HG03108 (cell line): ENCODE data around the gene CBLN3.

Experiments
- ATAC-seq: cut with Tn5 transposase; IDR thresholded peaks from one replicate; pipeline ENCODE4 v1.9.1; 2021; ENCODE audit warnings: moderate library complexity; ENCODE audit not compliant: unreplicated experiment

Gene CBLN3

DNA sequence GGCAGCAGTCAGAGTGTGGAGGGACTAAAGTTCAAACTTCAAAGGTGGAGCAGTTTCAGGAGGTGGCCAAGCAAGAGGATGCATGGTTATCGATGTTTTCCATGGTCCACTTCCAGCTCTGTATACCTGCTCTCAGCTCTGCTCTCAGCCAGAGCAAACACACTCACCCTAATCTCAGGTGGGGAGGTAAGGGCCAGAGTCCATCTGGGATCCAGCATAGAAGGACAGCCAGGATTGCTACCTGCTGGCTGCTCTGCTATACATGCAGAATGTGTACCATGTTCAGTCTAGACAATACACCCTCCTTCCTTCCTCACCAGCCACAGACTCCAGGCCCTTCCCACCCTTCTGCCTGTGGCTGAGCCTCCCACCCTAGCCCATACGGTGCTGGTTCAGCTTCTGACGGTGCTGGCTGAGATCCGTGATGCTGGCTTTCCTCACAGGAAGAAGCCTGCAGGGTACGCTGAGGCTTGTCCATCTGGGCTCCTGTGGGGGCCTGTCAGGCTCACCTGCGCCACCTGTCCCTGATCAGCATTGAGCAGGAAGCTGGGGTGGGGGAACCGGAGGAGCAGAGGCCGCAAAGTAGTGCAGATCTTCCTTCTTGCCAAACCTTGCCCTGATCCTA, 2.4 kb downstream of the CBLN3 start:
- ATAC-seq = no peak

DNA sequence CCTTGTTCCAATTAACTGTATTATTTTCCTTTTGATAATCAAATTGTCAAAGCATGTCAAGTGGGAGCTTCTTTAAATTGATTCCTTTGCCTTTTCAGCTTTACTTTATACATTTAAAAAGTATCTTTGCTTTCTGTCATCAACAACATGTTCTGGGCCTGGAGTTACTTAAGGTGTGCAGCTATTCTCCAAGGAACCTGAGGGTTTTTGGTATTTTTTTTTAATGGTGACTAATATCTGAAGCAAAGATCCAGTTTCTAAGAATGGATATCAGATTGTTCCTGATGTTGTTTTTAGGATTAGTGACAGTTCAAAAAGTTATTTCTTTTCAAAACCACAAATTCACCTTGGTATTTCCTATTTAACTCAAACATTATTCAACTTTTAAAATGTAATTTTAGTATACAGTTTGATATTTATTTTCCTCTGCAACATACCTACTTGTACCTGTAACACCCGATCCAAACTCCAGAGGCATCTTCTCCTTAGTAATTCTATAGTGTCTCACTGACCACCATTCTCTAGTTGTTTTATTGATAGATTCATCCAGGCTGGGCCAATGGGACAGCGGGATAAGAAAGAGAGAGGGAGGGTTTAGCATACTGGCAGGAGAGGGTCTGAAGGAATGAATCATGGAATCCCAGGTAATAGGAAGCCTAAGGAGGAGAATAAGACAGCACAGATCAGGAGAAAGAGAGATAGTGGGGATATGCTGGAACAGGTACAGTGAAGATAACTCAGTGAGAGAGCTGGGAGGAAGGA, 3.1 kb downstream of the CBLN3 start:
- no peak for ATAC-seq

GRCh38 chr14:24425704-24426103, 3.8 kb downstream of the CBLN3 start:
- no peak for ATAC-seq

DNA sequence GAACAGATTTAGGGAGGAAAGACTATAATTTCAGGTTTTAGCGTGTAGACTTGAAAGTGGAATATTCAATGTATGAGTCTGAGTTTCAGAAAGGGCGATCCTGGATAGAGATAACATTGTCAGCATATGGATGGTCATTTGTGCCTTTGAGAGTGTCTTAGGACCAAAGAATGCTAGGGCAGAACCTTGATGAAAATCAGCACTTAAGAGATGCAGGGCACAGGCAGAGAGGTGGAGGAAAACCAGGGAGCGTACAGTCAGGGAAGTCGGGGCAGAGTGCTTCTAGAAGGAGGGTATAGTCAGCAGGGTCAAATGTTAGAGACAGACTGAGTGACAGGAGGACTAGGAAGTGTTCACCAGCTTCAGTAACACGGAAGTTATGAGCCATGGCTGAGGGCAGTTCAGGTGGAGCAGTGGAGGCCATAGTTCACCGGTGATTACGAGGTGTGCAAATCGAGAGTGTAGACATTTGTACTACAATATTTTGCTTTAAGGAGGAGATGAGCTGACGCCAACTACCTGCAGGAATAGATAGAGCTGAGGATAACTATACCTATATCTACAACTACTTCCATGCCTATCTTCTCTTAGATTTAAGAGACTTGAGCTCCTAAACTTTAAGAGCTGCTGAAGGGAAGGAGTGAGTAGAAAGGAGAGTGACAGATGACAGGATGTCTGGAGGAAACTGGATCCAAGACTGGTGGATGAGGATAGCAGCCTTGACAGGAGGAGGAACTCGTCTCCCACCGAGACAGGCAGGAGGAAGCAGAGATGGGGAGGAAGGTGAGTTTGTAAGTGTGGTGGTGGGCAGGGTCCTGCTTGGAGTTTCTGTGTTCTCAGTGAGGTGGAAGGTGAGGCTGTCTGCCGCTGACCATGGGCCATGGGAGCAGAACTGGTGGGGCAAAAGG, 6.5 kb downstream of the CBLN3 start:
- ATAC-seq = no peak

DNA sequence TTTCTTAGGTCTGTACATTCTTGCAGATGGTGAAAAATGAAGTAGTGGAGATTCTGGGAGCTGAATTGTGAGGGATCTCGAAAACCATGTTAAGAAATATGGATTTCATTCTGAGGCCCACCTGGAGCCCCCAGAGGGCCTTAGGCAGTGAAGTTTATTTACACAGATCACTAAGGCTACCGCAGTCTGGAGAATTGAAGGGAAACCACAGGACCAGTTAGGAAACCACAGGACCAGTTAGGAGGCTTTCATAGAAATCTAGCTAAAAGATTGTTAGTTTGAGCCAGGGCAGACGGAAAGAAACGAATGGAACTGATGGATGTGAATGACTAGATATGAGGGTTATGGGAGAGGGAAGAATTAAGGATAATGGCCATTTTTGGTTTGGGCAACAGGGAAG, 7.2 kb downstream of the CBLN3 start:
- ATAC-seq = no peak

GRCh38 chr14:24418492-24418873, 11.0 kb downstream of the CBLN3 start:
- ATAC-seq = no peak

- no peak for ATAC-seq
Observed at GRCh38 chr14:24417832-24418491, 11.5 kb downstream of the CBLN3 start.

GRCh38 chr14:24416932-24417619, 12.4 kb downstream of the CBLN3 start:
- no peak for ATAC-seq

- no peak for ATAC-seq
Observed at GRCh38 chr14:24416254-24416931, 13.1 kb downstream of the CBLN3 start.

- no peak for ATAC-seq
Observed at GRCh38 chr14:24415421-24416253, 13.8 kb downstream of the CBLN3 start.

- ATAC-seq = no peak
Observed at GRCh38 chr14:24414732-24415420, 14.6 kb downstream of the CBLN3 start.

GRCh38 chr14:24414077-24414476, 15.4 kb downstream of the CBLN3 start:
- ATAC-seq = no peak

DNA sequence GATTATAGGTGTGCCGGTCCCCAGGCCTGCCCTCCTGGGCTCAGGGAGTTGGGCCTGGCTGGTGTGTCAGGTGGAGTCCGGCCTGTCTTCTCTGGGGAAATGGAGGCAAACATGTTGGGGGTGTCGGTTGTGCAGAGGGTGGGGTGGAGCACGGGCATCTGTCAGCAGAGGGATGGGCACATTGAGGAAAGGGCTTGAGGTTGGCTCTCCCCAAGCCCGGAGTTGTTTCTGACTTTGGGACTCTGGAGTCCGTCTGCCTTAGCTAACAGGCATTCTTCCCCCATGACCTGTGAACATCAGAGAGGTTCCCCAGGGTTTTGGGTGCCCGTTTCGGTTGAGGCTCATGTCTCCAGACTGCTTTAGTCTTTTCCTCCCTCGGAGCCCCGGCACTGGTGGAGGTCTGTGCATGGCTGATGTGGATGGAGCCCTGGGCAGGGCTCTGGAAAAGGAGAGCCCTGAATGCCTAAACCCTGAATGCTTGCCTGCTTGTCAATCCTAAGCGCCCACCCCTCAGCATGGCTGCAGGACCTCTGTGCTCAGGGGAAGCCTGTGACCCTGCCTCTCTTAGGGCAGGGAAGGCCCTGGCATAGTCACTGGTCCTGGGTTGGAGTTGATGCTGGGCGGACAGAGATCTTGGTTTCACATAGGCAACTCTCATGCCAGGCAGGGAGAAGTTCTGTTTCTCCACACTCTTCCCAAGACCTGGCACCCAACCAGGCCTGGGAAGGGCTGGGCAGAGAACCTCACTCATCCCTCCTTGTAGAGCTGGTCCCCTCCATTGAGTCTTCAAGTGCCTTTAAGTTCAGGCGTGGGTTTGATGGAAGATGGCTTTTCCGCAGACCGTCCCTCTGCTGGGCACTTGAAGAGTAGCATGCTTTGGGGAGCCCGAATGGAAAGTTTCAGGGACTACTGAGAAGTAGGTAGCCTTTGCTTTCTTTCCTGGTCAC, 17.8 kb downstream of the CBLN3 start:
- ATAC-seq = no peak

GRCh38 chr14:24409956-24410355, 19.5 kb downstream of the CBLN3 start:
- ATAC-seq = no peak

GRCh38 chr14:24409192-24409591, 20.3 kb downstream of the CBLN3 start:
- no peak for ATAC-seq

DNA sequence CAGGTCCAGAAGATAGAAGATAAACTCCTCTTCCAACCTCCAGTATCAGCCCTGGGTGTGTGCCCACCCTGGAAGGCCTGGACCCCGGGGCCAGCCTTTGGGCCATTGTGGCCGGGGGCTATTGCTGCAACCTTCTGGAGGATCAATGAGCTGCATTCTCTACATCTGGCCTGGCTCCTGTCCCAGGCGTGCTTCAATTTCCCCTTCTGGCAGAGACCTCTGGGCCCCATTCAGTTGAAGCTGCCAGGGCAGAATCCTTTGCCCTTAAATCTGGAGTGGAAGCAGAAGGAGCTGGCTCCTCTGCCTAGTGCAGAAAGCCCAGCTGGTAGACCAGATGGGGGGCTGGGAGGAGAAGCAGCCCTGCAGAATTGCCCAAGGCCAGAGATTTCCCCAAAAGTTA, 20.7 kb downstream of the CBLN3 start:
- ATAC-seq = no peak

GRCh38 chr14:24407608-24408325, 21.7 kb downstream of the CBLN3 start:
- no peak for ATAC-seq
